C4-2B (cell line): ENCODE measurements around the gene ERC2.

ENCODE experiments used
- CTCF ChIP-seq: fragments of 450-650 bp; conservative IDR thresholded peaks from 2 replicates; pipeline ENCODE4 v1.5.1; 2017; ENCODE audit warnings: mild to moderate bottlenecking
- ZFX ChIP-seq: fragments of 450-650 bp; IDR thresholded peaks from 2 replicates; pipeline ENCODE4 v1.6.1; 2017

GRCh38 chr3:55735976-55736375, 732.3 kb downstream of the ERC2 start:
- TF ChIP-seq CTCF, result no peak
- no peak for TF ChIP-seq ZFX
